ENCODE data around the gene PTGDR2. TPM values are rescaled to one million over a fixed set of nuclear protein-coding genes. Genes with fewer than 3 reads are reported as not detected.
A peak's percentile ranks its signal among the peaks of the same experiment; 100 is the strongest.

PTGDR2 gene
- total RNA-seq (ENCODE audit: low replicate concordance), result 2.6 and 7.9 TPM in 2 replicates
- long read RNA-seq, partial matches to known transcripts, result 0 of 6 reads
- long read RNA-seq, other reads (novel, unspliced or antisense), result 4 of 6 reads

DNA sequence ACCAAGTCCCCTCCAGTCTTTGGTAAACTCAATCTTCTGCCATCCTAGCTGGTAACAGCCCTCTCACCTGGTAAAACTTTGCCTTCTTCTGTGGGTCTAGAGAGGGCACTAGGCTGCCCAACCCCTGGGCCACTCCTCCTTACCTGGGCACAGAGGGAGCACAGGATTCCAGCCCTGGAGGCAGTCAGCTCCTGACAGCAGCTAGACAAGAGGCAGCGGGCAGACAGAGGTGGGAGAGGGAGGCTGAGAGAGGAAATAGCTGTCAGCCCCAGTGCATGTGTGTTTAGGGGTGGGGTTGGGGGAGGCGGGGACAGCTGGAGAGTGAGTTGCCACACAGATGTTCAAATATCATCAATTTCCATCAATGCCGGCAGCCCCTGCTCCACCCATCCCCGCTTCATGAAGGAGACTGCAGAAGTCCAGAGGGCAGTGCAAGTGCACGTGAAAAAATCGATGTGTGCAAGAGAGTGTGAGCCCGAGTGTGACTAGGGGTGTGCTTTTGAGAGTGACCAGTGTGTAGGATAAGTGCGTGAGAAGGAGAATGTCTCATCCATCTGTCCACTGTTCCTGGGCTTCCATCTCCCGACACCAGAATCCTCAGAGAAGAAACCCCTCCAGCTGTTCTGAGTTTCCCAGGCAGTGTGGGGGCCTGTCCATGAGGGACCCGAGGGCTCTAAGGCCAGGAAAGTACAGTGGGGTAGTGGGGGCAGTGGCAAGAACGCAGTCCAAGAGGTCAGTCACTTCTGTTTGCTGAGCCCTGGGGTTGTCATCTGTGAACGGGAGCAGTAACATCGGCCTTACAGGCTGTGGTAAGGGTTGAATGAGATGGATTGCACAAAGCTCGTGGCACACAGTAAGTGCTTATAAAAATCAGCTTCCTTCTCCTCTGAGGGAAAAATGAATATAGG, at the start of gene PTGDR2:
PTGDR2 (minus strand) TSS at position 225 of the 908 bp plus-strand sequence. CDS start 2,228 bp downstream, outside the sequence.
- Mint-ChIP-seq H3K27me3 (peaks cover 3% of the 10 kb centered on the region), H3K4me3 (peak within 1 kb of the TSS; percentile 77), H3K27ac (peak within 1 kb of the TSS; percentile 70), H3K36me3 (peaks cover 7% of the 10 kb centered on the region), H3K9me3 (no peaks in the 10 kb centered on the region), H3K4me1 (ENCODE audit: unreplicated experiment) (peaks cover 25% of the 10 kb centered on the region)
- TF ChIP-seq, protein P1, sequence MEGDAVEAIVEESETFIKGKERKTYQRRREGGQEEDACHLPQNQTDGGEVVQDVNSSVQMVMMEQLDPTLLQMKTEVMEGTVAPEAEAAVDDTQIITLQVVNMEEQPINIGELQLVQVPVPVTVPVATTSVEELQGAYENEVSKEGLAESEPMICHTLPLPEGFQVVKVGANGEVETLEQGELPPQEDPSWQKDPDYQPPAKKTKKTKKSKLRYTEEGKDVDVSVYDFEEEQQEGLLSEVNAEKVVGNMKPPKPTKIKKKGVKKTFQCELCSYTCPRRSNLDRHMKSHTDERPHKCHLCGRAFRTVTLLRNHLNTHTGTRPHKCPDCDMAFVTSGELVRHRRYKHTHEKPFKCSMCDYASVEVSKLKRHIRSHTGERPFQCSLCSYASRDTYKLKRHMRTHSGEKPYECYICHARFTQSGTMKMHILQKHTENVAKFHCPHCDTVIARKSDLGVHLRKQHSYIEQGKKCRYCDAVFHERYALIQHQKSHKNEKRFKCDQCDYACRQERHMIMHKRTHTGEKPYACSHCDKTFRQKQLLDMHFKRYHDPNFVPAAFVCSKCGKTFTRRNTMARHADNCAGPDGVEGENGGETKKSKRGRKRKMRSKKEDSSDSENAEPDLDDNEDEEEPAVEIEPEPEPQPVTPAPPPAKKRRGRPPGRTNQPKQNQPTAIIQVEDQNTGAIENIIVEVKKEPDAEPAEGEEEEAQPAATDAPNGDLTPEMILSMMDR (conservative IDR thresholded peaks at IDR 0.05), result no peak
- DNase-seq (ENCODE audit: extremely low spot score, unreplicated experiment), result no peak

GRCh38 chr11:60905047-60905446, 49.3 kb upstream of the PTGDR2 start:
- TF ChIP-seq, protein P1 (conservative IDR thresholded peaks at IDR 0.05), result no peak
- Mint-ChIP-seq H3K4me1 (ENCODE audit: unreplicated experiment) (peaks cover 20% of the 10 kb centered on the region), H3K4me3 (peak overlapping the region; percentile 93), H3K27me3 (peaks cover 25% of the 10 kb centered on the region), H3K36me3 (no peaks in the 10 kb centered on the region), H3K9me3 (no peaks in the 10 kb centered on the region), H3K27ac (peak overlapping the region; percentile 91)
- no peak for DNase-seq (ENCODE audit: extremely low spot score, unreplicated experiment)

DNA sequence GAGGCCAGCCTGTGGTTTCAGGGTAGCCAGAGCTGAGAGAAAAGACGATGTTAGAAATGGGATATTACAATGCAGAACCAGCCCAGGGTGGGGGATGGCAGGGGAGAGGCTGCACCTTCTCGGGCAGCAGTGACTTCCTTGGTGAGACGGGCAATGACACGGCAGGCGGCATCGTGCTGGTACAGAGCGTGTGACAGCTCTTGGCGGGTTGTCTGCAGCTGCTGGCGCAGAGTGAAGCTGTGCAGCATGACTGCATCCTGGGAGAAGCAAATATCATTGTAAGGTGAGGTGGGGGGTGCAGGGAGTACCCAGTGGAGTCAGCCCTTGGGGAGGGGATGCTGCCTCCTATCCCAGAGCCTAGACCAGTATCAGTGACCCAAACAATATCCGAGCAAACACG, 46.9 kb upstream of the PTGDR2 start:
- Mint-ChIP-seq H3K27me3 (peaks cover under 1% of the 10 kb centered on the region), H3K4me3 (peak overlapping the region; percentile 22), H3K36me3 (peaks cover 3% of the 10 kb centered on the region), H3K4me1 (ENCODE audit: unreplicated experiment) (peaks cover 20% of the 10 kb centered on the region), H3K27ac (no peak overlapping the region), H3K9me3 (no peaks in the 10 kb centered on the region)
- TF ChIP-seq, protein P1 (conservative IDR thresholded peaks at IDR 0.05), result no peak
- DNase-seq (ENCODE audit: extremely low spot score, unreplicated experiment), result no peak

- Mint-ChIP-seq H3K27me3 (no peaks in the 10 kb centered on the region), H3K4me3 (no peak overlapping the region), H3K4me1 (ENCODE audit: unreplicated experiment) (peaks cover 16% of the 10 kb centered on the region), H3K9me3 (no peaks in the 10 kb centered on the region), H3K36me3 (peaks cover 6% of the 10 kb centered on the region), H3K27ac (no peak overlapping the region)
- DNase-seq (ENCODE audit: extremely low spot score, unreplicated experiment), result no peak
- TF ChIP-seq, protein P1 (conservative IDR thresholded peaks at IDR 0.05), result no peak
Measured at GRCh38 chr11:60900673-60901404, 45.1 kb upstream of the PTGDR2 start.

GRCh38 chr11:60899977-60900376, 44.2 kb upstream of the PTGDR2 start:
- Mint-ChIP-seq H3K27me3 (no peaks in the 10 kb centered on the region), H3K4me3 (no peak overlapping the region), H3K9me3 (no peaks in the 10 kb centered on the region), H3K36me3 (peaks cover 10% of the 10 kb centered on the region), H3K4me1 (ENCODE audit: unreplicated experiment) (peaks cover 9% of the 10 kb centered on the region), H3K27ac (no peak overlapping the region)
- TF ChIP-seq, protein P1 (conservative IDR thresholded peaks at IDR 0.05), result no peak
- no peak for DNase-seq (ENCODE audit: extremely low spot score, unreplicated experiment)
